Colonic mucosa (tissue), 4 donors: Measurements from ENCODE around the gene ZNF407. TPM values are rescaled to one million over a fixed set of nuclear protein-coding genes. Genes with fewer than 3 reads are reported as not detected.

ENCODE experiments used
- DNase-seq: peaks from one replicate; pipeline ENCODE4 v3.0.0-alpha.2; 2020
- H3K27ac ChIP-seq: fragments of 200-600 bp; one replicate; pipeline ENCODE4 v1.8.0; 2021
- H3K27me3 ChIP-seq: fragments of 200-600 bp; one replicate; pipeline ENCODE4 v1.8.0; 2021
- H3K36me3 ChIP-seq: fragments of 200-600 bp; one replicate; pipeline ENCODE4 v1.8.0; 2021
- H3K4me1 ChIP-seq: fragments of 200-600 bp; one replicate; pipeline ENCODE4 v1.8.0; 2021; ENCODE audit warnings: mild to moderate bottlenecking
- H3K4me3 ChIP-seq: fragments of 200-600 bp; one replicate; pipeline ENCODE4 v1.8.0; 2021
- H3K9ac ChIP-seq, 2 donors: one replicate each; pipeline ENCODE4 v1.7.0; 2013; ENCODE audit warnings: control low read depth in 2 of 2, low read depth in 2 of 2, low read length in 2 of 2
- H3K9me3 ChIP-seq: fragments of 200-600 bp; one replicate; pipeline ENCODE4 v1.8.0; 2021
- intact Hi-C: fragments of 100-400 bp; cut with DNase I; formaldehyde crosslinking; loops from one replicate; pipeline ENCODE4 v1.14.1; 2022
- total RNA-seq, 2 donors: library from RNA; stranded (reverse); fragmentation: NEBNext Ultra II Directional in 1 of 2; extraction: Animal tissue kit (Norgen Biotek cat#: 25700) in 1 of 2; gene quantifications; one replicate each; pipeline ENCODE4 v1.2.1, GENCODE V29; 2021
- TF ChIP-seq, protein P1 (sequence below): fragments of 200-600 bp; IDR thresholded peaks from one replicate; pipeline ENCODE4 v1.8.0; 2022; ENCODE audit warnings: antibody characterized with exemption, mild to moderate bottlenecking
- donor health status: healthy.
- donor health status: DM: no; HTN: no; CAD: no.
- donor health status: DM: no; HTN: no; CAD: no.

Gene ZNF407
- total RNA-seq, 2 donors from 2014 or later, result 8.1 to 13.1 TPM

DNA sequence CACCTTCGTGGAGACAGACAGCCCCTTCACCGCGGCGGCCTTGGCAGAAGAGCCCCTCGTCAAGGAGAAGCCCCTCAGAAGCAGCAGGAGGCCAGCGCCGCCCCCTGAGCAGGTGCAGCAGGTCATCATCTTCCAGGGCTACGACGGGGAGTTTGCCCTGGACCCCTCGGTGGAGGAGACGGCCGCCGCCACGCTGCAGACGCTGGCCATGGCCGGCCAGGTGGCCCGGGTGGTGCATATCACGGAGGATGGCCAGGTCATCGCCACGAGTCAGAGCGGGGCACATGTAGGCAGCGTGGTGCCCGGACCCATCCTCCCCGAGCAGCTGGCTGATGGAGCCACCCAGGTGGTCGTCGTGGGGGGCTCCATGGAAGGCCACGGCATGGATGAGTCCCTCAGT lies 465.5 kb downstream of the ZNF407 start:
- no peak for DNase-seq
- Histone ChIP-seq H3K27ac (no peak overlapping the region), H3K4me1 (no peaks in the 10 kb centered on the region), H3K9ac (no peak overlapping the region), H3K4me3 (no peak overlapping the region), H3K9me3 (no peaks in the 10 kb centered on the region), H3K27me3 (no peaks in the 10 kb centered on the region), H3K36me3 (no peaks in the 10 kb centered on the region)
- TF ChIP-seq, protein P1, sequence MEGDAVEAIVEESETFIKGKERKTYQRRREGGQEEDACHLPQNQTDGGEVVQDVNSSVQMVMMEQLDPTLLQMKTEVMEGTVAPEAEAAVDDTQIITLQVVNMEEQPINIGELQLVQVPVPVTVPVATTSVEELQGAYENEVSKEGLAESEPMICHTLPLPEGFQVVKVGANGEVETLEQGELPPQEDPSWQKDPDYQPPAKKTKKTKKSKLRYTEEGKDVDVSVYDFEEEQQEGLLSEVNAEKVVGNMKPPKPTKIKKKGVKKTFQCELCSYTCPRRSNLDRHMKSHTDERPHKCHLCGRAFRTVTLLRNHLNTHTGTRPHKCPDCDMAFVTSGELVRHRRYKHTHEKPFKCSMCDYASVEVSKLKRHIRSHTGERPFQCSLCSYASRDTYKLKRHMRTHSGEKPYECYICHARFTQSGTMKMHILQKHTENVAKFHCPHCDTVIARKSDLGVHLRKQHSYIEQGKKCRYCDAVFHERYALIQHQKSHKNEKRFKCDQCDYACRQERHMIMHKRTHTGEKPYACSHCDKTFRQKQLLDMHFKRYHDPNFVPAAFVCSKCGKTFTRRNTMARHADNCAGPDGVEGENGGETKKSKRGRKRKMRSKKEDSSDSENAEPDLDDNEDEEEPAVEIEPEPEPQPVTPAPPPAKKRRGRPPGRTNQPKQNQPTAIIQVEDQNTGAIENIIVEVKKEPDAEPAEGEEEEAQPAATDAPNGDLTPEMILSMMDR, result no peak
- intact Hi-C loops, result no loop called here

- H3K36me3 ChIP-seq, result no peaks in the 10 kb centered on the region
- intact Hi-C loops, result no loop called here
- no peaks in the 10 kb centered on the region for H3K9me3 ChIP-seq
- DNase-seq, result no peak
- H3K27ac ChIP-seq, result no peak overlapping the region
- TF ChIP-seq, protein P1, result no peak
- no peak overlapping the region for H3K4me3 ChIP-seq
- H3K27me3 ChIP-seq, result no peaks in the 10 kb centered on the region
- no peak overlapping the region for H3K9ac ChIP-seq
- no peaks in the 10 kb centered on the region for H3K4me1 ChIP-seq
Observed at GRCh38 chr18:75063615-75064512, 466.2 kb downstream of the ZNF407 start.

DNA sequence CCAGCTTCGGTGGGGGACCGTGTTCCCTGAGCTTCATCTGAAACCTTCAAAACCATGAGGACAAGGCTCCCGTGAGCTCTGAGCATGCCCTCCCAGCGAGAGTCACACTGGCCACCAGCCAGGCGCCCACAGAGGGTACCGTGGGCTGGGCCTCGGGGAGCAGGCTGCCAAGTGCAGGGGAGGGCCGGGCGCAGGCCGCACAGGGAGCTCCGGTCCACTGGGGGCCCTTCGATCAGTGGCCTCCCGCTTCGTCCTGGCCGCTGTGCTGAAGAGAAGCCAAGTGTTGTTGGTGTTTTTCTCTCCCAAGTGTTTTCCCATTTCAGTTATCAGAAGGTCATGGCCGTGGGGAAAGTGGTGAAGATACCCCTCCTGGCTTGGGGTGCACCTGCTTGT lies 466.8 kb downstream of the ZNF407 start:
- no peaks in the 10 kb centered on the region for H3K36me3 ChIP-seq
- no peaks in the 10 kb centered on the region for H3K4me1 ChIP-seq
- no peaks in the 10 kb centered on the region for H3K27me3 ChIP-seq
- no peak for DNase-seq
- H3K4me3 ChIP-seq, result no peak overlapping the region
- intact Hi-C loops, result no loop called here
- no peaks in the 10 kb centered on the region for H3K9me3 ChIP-seq
- no peak overlapping the region for H3K27ac ChIP-seq
- H3K9ac ChIP-seq, result no peak overlapping the region
- TF ChIP-seq, protein P1, result no peak

DNA sequence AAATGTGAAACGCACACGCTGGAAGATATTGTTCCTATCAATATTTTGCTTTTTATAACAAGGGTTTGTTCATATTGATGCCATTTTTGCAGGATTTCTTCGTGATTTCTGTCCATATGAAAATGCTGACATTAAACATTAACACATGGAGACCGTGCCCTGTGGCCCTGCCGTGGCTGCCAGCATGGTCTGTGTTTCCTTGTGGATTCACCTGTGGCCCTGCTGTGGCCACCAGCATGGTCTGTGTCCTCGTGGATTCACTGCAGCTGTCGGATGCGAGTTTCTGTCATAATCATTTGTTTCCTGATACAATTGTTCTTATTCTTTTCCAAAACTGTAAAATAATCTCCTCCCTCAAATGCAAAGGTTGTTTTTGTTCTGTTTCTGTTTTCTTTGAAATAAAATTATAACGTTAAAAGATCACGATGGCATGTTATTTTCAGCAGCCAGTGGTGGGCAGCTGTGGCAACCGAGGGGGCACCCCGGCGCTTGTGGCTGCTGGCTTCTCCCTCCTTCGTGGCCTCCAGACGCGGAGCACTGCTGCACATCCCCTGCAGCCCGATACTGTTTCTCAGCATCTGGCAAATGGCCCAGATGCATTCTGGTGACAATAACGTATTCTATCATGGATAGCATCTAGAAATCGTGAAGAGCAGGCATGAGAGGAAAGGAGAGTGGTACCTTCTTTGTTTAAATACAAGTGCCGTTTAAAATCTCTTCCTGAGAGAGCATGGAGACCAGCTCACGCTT lies 467.8 kb downstream of the ZNF407 start:
- H3K4me3 ChIP-seq, result no peak overlapping the region
- no peak for DNase-seq
- no peak overlapping the region for H3K27ac ChIP-seq
- intact Hi-C loops, result no loop called here
- no peaks in the 10 kb centered on the region for H3K27me3 ChIP-seq
- no peaks in the 10 kb centered on the region for H3K9me3 ChIP-seq
- TF ChIP-seq, protein P1, result no peak
- no peaks in the 10 kb centered on the region for H3K36me3 ChIP-seq
- H3K9ac ChIP-seq, result no peak overlapping the region
- H3K4me1 ChIP-seq, result no peaks in the 10 kb centered on the region

DNA sequence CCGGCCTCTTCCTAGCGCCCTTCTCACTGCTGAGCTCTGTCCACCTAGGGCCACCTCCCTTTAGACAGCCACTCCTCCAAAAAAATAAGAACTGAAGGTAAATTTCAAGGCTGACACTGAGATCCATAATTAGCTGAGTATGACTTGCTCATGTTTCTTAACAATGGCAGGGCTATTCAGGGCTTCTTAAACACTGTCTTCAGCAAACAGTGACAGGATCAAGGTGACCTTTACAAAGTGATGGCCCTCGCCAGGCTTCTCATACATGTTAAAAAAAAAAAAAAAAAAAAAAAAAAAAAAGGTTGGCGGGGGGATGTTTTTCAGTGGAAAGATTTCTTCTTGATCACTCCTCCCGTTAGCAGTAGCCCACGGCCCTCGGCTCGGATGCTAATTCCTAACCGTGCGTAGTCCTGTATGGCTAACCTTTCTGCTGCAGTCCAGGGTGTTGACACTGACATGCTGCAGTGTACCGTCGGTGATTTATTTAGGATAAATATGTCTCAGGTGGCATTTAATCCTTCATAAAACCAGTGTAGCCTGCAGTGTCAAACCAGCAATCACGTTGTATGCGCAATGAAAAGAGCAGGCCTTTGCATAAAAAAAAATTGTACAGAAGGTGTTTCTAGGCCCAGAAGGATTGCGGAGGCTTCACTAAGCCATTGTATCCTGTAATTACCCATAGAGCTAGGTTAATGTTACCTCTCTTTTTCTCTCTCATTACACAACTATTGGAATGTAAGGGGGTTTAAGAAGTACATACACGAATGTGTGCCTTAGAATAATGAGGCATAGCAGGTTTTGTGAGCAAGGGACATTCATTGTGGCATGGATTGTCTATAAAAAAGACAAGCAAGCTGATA lies 468.6 kb downstream of the ZNF407 start:
- Histone ChIP-seq H3K27me3 (no peaks in the 10 kb centered on the region), H3K9me3 (no peaks in the 10 kb centered on the region), H3K4me1 (no peaks in the 10 kb centered on the region), H3K4me3 (no peak overlapping the region), H3K27ac (no peak overlapping the region), H3K36me3 (no peaks in the 10 kb centered on the region), H3K9ac (no peak overlapping the region)
- DNase-seq, result no peak
- intact Hi-C loops, result no loop called here
- TF ChIP-seq, protein P1, result no peak
